GM18505 (cell line): ENCODE results near the gene COPG1.

Source experiments
- ATAC-seq: cut with Tn5 transposase; IDR thresholded peaks from one replicate; pipeline ENCODE4 v1.9.1; 2021; ENCODE audit not compliant: unreplicated experiment
- POLR2A ChIP-seq: IDR thresholded peaks from 4 replicates; pipeline ENCODE4 v1.6.1; 2011; ENCODE audit warnings: borderline replicate concordance; ENCODE audit not compliant: insufficient read depth, insufficient read length; ENCODE audit errors: extremely low read depth

Gene COPG1

GRCh38 chr3:129311054-129311902, 61.9 kb downstream of the COPG1 start:
- TF ChIP-seq POLR2A = no peak
- ATAC-seq = no peak

- no peak for TF ChIP-seq POLR2A
- no peak for ATAC-seq
Observed at GRCh38 chr3:129312021-129312639, 62.7 kb downstream of the COPG1 start.

GRCh38 chr3:129312671-129313414, 63.4 kb downstream of the COPG1 start:
- ATAC-seq = no peak
- TF ChIP-seq POLR2A = no peak

- ATAC-seq = no peak
- TF ChIP-seq POLR2A = no peak
Observed at GRCh38 chr3:129313415-129313664, 63.9 kb downstream of the COPG1 start.

- ATAC-seq = no peak
- TF ChIP-seq POLR2A = no peak
Observed at GRCh38 chr3:129313665-129314385, 64.4 kb downstream of the COPG1 start.

- no peak for ATAC-seq
- peak; percentile 29 for TF ChIP-seq POLR2A
Observed at GRCh38 chr3:129314386-129315222, 65.2 kb downstream of the COPG1 start.

- ATAC-seq = no peak
- peak; percentile 54 for TF ChIP-seq POLR2A
Observed at GRCh38 chr3:129315223-129315997, 66.0 kb downstream of the COPG1 start.

- ATAC-seq = no peak
- no peak for TF ChIP-seq POLR2A
Observed at GRCh38 chr3:129315998-129316247, 66.5 kb downstream of the COPG1 start.

- TF ChIP-seq POLR2A = peak; percentile 99
Observed at GRCh38 chr3:129316248-129317013, 67.0 kb downstream of the COPG1 start.

GRCh38 chr3:129317014-129317771, 67.8 kb downstream of the COPG1 start:
- ATAC-seq = no peak
- TF ChIP-seq POLR2A = no peak

More at GRCh38 chr3:129316248-129317013, 67.0 kb downstream of the COPG1 start:
- ATAC-seq = no peak

- TF ChIP-seq POLR2A = no peak
- no peak for ATAC-seq
Observed at GRCh38 chr3:129317848-129318247, 68.4 kb downstream of the COPG1 start.
